ENCODE results near the gene PLEKHM3.

DNA sequence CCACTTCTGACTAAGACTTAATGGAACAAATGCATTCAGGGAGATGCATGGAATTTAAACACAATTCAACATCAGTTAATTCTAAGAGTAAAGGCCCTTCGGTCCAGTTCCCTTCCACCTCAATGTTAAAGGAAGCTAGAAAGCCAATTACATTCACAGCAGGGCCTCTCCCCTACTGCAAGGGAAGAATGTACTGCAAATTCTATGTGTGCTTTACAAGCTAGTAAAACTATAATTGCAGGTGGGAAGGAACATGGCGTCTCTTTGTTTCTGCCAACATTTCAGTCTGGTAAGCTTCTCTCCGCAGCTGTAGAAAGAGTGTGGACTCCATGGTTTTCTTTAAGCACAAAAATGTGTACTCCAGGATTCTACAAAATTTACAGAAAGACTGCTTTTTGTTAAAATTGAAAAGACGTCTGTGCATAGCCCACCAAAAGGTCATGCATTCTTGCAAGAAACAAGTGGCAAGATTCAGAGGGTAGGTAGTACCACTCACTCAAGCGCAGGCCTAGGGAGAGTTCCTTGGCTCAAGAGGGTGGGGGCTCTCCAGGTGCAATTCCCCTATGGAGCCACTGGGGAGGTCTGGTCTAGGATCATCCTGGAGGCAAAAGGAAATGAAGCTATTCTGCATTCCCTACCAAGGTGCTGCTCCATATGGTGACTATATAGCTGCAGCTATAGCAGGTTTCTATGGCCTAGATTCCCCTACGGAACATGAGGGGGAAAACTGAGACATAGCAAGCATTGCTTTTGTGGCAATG is 128.6 kb downstream of the PLEKHM3 start:
- TF ChIP-seq, protein P1, sequence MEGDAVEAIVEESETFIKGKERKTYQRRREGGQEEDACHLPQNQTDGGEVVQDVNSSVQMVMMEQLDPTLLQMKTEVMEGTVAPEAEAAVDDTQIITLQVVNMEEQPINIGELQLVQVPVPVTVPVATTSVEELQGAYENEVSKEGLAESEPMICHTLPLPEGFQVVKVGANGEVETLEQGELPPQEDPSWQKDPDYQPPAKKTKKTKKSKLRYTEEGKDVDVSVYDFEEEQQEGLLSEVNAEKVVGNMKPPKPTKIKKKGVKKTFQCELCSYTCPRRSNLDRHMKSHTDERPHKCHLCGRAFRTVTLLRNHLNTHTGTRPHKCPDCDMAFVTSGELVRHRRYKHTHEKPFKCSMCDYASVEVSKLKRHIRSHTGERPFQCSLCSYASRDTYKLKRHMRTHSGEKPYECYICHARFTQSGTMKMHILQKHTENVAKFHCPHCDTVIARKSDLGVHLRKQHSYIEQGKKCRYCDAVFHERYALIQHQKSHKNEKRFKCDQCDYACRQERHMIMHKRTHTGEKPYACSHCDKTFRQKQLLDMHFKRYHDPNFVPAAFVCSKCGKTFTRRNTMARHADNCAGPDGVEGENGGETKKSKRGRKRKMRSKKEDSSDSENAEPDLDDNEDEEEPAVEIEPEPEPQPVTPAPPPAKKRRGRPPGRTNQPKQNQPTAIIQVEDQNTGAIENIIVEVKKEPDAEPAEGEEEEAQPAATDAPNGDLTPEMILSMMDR (IDR thresholded peaks at IDR 0.05): peak; percentile 34; the same call in 1 of the 2 replicates
- TF ChIP-seq SIN3A (IDR thresholded peaks at IDR 0.05; ENCODE audit: borderline replicate concordance, insufficient read depth, low read depth, low read length) (no peak), POLR2AphosphoS5 (IDR thresholded peaks at IDR 0.05; ENCODE audit: low read depth, low read length) (no peak)

Measured in Panc1 (cell line).